HL-60 (cell line): Measurements from ENCODE around the gene PAPPA2.

ENCODE experiments used
- GABPA ChIP-seq: IDR thresholded peaks from 2 replicates; pipeline ENCODE4 v1.6.1; 2012; ENCODE audit warnings: low read depth
- POLR2AphosphoS5 ChIP-seq: IDR thresholded peaks from 2 replicates; pipeline ENCODE4 v1.6.1; 2012; ENCODE audit warnings: low read depth
- SPI1 ChIP-seq: IDR thresholded peaks from 2 replicates; pipeline ENCODE4 v1.6.1; 2012; ENCODE audit warnings: low read depth, mild to moderate bottlenecking, borderline replicate concordance
- TF ChIP-seq, protein P1 (sequence below): IDR thresholded peaks from one replicate; pipeline ENCODE4 v1.5.1; 2011; ENCODE audit warnings: low read length, control low read depth, inconsistent platforms; ENCODE audit not compliant: insufficient read depth
- TF ChIP-seq, protein P2 (sequence below): IDR thresholded peaks from 2 replicates; pipeline ENCODE4 v1.6.1; 2012; ENCODE audit warnings: low read depth; ENCODE audit not compliant: insufficient replicate concordance

GRCh38 chr1:176839216-176839615, 376.2 kb downstream of the PAPPA2 start:
- TF ChIP-seq, protein P1, sequence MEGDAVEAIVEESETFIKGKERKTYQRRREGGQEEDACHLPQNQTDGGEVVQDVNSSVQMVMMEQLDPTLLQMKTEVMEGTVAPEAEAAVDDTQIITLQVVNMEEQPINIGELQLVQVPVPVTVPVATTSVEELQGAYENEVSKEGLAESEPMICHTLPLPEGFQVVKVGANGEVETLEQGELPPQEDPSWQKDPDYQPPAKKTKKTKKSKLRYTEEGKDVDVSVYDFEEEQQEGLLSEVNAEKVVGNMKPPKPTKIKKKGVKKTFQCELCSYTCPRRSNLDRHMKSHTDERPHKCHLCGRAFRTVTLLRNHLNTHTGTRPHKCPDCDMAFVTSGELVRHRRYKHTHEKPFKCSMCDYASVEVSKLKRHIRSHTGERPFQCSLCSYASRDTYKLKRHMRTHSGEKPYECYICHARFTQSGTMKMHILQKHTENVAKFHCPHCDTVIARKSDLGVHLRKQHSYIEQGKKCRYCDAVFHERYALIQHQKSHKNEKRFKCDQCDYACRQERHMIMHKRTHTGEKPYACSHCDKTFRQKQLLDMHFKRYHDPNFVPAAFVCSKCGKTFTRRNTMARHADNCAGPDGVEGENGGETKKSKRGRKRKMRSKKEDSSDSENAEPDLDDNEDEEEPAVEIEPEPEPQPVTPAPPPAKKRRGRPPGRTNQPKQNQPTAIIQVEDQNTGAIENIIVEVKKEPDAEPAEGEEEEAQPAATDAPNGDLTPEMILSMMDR: no peak
- TF ChIP-seq POLR2AphosphoS5 (no peak), GABPA (no peak), SPI1 (no peak)
- TF ChIP-seq, protein P2, sequence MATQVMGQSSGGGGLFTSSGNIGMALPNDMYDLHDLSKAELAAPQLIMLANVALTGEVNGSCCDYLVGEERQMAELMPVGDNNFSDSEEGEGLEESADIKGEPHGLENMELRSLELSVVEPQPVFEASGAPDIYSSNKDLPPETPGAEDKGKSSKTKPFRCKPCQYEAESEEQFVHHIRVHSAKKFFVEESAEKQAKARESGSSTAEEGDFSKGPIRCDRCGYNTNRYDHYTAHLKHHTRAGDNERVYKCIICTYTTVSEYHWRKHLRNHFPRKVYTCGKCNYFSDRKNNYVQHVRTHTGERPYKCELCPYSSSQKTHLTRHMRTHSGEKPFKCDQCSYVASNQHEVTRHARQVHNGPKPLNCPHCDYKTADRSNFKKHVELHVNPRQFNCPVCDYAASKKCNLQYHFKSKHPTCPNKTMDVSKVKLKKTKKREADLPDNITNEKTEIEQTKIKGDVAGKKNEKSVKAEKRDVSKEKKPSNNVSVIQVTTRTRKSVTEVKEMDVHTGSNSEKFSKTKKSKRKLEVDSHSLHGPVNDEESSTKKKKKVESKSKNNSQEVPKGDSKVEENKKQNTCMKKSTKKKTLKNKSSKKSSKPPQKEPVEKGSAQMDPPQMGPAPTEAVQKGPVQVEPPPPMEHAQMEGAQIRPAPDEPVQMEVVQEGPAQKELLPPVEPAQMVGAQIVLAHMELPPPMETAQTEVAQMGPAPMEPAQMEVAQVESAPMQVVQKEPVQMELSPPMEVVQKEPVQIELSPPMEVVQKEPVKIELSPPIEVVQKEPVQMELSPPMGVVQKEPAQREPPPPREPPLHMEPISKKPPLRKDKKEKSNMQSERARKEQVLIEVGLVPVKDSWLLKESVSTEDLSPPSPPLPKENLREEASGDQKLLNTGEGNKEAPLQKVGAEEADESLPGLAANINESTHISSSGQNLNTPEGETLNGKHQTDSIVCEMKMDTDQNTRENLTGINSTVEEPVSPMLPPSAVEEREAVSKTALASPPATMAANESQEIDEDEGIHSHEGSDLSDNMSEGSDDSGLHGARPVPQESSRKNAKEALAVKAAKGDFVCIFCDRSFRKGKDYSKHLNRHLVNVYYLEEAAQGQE: no peak
